HG03066 (cell line): ENCODE measurements around the gene HGFAC.

Source experiments
- ATAC-seq: cut with Tn5 transposase; IDR thresholded peaks from one replicate; pipeline ENCODE4 v1.9.1; 2021; ENCODE audit warnings: low read depth; ENCODE audit not compliant: unreplicated experiment

HGFAC gene

DNA sequence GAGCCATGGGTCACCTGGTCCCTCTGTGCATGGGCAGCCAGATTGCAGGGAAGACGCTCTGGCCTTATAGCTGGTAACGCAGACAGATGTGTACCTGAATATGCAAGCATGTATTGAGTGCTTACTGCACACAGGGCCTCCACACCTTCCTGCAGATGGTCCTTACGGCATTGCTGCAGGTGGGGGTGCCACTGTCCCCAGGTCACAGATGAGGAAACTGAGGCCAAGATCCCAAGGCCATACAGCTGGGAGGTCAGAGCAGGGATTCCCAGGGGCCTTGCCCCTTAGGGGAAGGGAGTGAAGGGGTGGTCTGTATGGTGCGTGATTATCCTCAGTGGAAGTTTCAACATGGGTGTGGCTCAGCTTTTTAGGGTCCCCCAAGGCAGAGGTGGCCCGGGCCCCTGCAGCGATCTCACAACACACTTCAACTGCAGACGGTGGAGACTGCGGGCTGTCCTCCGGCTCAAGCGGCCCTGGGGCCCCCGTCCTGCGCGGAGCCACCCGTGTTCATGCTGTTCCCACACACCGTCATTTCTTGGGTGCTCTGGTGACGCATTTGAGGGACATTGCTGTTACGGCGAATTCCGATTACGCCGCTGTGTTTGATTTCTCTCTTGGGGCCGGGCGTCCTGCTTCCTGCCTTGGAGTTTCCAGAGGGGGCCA lies 29.5 kb downstream of the HGFAC start:
- no peak for ATAC-seq

DNA sequence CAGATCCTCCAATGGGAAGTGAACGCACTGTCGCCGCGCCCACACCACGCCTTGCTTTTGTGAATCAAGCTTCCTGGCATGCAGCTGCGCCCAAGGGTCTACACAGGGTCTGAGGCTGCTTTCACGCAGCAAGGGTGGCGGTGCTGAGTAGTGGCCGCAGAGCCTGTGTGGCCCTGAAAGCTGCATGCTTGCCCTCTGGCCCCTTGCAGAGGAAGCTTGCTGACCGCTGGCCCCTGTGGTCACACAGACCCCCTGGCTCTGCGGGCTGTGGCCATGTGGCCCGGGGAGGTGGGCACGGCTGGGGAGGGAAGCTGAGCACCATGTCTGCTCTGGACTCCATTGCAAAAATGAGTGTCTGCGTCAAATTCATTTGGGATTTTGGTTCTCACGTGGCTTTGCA lies 30.1 kb downstream of the HGFAC start:
- no peak for ATAC-seq

DNA sequence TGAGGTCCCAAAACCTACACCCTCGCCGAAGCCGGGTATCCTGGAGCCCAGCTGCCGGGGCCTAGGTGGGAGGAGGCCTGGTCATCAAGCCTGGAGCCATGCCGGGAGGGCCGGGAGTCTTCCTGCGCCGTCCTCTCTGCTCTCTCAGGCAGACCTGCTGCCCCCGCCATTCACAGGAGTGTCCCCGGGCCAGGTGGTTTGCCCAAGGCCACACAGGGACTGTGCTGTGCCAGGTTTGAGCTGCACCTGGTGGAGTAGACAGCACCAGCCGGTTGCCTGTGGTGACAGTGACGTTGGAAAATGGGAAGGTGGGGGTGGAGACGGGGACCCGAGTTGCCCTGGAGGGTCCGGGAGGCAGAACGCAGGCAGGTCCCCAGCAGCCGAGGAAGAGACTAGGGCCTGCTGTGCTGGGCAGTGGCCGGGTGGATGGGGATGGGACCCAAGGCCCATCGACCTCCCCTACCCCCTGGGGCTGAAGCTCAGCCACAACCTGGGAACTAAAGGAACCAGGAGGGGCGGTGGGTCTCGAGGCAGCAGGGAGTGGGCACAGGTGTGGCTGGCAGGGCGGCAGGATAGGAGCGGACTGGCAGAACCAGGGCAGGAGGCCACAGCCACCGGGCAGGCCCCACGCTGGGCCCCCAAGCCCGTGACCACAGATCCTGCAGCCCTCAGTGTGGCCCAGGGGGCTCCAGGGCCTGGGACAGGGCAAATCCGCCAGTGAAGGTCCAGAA lies 30.8 kb downstream of the HGFAC start:
- ATAC-seq, result no peak

- no peak for ATAC-seq
These were observed 31.6 kb downstream of the HGFAC start for GRCh38 chr4:3473181-3473950.

DNA sequence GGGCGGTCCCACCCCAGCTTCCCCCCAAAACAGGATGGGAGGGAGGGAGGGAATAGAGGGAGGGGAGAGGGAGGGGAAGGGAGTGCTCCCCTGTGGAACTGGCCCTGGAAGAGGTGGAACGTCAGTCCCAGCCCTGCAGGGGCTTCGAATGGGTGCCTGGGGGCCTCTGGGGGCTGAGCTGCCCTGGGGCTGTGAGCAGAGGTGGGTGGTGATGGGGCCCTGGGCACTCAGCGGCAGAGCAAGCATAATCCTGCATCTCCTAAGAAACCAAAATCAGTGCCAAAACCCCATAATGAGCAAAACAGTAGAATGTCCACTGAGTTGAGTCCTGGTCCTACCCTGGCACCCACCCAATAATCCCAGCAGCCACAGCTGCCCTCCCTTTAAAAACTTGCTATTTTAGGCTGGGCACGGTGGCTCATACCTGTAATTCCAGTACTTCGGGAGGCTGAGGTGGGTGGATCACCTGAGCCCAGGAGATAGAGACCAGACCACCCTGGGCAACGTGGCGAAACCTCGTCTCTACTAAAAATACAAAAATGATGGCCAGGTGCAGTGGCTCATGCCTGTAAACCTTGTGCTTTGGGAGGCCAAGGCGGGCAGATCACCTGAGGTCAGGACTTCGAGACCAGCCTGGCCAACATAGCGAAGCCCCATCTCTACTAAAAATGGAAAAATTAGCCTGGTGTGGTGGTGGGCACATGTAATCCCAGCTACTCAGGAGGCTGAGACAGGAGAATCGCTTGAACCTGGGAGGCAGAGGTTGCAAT lies 32.4 kb downstream of the HGFAC start:
- no peak for ATAC-seq

DNA sequence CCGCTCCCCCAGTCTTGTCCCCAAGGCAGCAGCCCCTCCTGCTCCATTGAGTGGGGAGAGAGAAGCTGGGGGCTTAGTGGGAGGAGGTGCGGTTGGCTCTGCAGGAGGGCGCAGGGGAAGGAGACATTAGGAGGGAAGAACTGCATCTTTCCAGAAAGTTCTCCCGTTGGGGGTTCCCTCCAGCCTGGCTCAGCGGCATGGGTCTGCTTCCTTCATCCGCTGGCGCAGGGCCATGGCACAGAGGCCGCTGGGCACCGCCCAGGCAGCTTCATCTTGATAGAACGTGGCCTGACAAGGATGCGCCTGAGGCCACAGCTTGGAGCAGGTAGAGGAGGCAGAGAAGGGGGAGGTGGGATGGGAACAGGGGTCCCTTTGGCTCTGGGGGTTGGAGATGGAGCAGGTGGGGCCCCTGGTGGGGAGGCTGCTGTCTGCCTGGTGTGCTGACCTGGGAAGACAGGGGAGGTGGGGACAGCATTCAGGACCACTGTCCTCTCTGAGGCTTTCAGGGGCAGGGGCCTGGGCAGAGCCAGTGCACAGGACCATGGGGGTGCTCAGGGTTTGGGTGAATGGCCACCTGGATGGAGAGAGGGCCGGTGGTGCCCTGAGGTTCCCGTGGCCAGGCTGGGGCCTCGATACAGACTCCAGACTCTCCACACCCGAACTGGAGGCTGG lies 33.4 kb downstream of the HGFAC start:
- no peak for ATAC-seq

- no peak for ATAC-seq
These were observed 34.0 kb downstream of the HGFAC start for GRCh38 chr4:3475713-3476260.

- ATAC-seq, result no peak
These were observed 34.6 kb downstream of the HGFAC start for GRCh38 chr4:3476341-3476747.

DNA sequence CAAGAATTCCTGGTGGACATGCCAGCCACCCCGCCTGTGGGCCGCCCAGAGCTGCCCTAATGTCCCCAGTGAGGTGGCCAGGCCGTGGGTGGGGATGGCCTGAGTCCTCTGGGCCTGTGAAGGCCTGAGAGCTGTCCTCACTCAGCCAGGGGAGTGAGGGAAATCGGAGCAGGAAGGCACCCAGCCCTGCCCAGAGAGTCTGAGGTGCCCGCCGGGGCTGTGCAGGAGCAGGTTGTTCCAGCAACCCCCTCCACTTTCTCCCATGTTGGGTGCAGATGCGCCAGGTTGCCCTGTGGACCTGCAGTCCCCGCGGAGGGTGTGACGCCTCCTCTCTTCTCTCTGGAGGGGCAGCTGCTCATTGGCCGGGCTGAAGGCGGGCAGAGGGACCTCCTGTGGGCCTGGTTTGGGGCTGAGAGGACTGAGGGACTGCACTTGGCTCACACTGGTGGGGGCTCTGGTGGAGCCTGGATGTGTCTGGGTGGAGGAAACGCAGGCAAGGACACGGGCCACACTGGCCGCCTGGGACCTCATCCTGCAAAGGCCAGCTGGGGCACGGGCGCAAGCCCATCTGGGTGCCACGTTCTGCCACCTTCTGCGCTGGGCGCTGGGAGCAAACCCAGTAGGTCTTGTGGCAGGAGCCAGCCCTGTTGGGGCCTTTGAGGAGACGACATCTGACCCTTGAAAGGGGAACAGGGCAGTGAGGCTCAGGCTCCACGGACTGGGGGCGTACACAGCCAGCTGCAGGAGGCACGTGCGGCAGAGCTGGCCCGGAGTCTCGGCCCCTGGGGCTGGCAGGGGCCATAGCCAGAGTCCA lies 35.4 kb downstream of the HGFAC start:
- ATAC-seq, result no peak

DNA sequence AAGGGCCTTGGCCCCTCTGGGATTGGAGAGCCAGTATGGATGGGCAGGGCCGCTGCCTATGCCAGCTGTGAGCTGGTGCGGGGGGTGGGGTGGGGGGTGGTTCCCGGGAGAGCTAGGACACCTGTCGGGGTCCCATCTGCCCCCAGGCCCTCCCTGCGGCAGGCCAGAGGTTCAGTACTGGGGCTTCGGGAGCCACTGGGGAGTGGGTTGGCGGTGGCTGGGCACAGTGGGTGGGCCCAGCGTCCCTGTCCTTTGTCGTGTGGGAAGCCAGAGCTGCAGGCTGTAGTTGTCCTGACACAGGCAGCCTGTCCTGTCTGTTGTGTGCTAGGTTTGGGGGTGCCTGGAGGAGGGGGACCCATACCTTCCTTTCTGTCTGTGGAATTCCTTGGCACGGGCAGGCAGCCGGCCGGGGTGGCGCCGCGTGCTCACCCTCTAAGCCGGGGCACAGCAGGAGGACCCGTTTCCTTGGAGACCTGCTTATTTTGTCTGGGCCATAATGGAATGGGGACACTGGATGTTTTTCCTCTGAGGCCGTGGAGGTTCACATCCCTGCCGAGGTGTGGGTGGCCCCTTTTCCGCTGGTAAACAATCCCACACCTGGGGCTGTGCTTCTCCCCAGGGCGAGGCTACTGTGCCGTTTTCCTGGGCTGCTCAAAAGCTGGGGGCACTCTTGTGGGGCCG lies 36.1 kb downstream of the HGFAC start:
- ATAC-seq, result no peak

DNA sequence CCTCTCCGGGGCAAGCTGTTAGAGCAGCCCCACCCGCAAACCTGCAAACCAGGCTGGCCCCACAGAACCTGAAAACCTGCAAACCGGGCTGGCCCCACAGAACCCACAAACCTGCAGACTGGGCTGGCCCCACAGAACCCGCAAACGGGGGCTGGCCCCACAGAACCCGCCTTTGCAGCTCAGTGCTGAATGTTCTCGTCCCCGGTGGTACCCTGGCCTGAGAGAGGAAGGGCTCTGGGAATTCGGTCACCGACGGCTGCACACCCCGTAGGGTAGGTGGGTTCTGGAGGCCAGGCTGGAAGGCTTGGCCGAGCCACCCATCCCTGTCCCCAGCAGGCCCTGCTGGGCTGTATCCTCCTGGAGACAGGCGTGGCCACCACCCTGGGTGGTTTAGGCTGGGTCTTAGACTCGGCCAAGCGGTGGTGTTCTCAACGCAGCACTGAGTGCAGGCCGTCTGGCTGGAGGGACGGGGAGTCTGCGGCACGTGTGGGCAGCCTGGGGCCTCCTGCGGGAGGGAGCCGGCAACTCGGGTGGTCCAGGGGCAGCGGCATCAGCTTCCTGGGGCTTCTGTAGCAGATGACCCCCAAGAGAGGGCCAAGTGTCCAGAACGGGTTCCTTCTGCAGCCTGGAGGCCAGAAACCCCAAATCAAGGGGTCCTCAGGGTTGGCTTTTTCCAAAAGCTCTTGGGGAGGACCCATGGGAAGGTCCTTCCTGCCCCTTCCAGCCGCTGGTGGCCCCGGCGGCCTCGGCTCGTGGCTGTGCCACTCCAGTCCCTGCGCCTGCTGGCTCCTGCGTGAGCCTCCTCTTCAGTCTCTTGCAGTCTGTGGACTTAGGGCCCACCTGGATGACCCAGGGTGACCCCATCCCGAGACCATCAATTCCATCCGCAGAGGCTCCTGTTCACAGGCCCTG lies 36.9 kb downstream of the HGFAC start:
- ATAC-seq, result no peak

DNA sequence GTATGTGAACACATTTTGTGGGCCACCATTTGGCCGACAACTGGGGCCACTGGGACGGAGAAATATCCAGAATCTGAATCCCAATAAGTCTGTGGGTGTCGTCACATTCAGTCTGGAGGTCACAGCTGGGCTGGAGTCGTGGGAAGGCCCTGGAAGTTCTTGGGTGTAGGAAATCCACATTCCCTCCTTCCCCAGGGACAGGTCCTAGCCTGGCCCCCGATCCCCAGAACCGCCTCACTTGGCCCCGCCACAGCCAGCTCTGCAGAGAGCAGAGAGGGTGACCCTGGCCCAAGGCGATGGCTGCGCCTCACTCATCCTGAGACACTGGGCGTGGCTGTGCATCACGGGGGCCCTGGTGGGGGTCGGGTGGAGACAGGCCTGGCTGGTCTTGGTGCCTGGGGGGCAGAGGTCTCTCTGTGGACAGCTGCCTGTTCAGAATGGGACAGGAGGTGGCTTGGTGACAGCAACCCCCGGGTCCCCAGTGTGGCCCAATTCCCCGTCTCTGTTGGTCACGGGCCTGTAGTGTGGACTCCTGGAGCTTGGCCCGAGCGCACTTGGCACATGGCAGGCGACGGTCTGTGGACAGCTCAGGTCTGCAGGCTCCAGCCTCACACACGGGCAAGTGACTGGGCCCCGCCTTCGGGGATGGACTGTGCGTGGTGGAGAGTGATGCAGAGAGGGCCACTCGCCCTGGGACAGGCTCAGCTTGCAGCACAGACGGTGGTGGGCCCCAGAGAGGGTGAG lies 37.8 kb downstream of the HGFAC start:
- no peak for ATAC-seq

DNA sequence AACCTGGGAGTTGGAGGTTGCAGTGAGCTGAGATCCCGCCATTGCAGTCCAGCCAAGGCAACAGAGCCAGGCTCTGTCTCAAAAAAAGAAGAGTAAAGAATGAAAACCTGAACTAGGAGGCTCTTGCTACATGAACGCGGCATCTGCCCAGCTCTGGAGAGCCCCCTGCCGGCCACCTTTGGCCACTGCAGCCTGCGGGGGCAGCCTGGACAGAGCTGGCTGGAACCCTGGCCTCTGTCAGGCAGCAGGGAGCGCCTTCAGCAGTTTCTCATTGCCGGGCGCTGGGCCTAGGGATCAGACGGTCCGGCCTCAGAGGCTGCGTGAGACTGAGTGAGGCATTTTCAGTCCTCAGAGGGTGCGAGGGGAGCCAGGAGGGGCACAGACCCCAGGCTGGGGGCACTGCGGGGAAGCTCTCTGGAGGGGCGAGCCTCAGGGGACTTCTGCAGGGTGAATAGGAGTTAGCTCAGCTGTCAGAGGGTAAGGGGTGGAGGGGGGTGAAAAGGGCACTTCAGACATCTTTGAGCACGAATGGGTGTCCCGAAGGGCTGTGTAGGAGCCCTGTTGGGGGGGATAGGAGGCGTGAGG lies 38.9 kb downstream of the HGFAC start:
- no peak for ATAC-seq

DNA sequence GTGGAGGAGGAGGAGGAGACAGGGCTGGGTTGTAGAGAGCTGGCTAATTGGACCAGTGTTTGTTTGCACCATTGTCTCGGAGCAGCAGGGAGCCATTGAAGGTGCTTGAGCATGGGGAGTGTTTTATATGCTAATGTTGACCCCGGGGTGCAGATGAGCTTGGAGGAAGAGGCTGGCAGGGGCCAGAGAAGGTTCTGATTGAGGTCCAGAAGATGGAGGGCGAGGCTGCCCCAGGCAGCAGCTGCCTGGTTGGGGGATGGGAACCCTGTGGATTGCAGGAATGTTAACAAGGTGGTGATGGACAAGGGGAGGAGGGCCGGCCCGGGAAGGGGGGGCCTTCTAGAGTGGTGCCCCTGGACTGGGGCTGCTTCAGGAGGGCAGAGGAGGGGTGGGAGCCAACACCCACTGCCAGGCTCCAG lies 39.4 kb downstream of the HGFAC start:
- no peak for ATAC-seq

DNA sequence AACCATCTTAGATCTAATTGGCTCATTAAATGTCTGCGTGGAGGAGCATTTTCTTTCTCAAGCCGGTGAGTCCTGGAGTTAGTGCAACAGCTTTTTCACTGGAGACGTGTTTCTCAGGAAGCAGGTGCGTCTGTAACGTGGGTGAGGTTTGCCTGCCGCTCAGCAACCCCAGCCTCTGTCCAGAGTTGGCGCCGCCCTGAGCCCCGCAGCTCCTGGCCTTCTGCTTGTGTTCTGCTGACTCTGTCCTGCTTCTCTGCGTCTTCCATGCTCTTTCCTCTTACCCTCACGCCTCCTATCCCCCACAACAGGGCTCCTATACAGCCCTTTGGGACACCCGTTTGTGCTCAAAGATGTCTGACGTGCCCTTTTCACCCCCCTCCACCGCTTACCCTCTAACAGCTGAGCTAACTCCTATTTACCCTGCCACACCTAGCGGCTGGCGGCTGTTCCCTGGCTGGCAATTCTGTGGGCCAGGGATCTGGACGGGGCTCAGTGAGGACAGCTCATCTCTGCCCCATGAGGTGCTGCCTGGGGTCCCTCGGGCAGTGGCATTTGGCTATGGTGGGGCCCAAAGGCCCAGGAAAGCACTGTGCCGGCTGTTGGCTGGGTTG lies 40.1 kb downstream of the HGFAC start:
- no peak for ATAC-seq

GRCh38 chr4:3482707-3483106 lies 40.9 kb downstream of the HGFAC start:
- no peak for ATAC-seq
